Stimulated activated CD8-positive, alpha-beta memory T cell treated with anti-CD3 and anti-CD28 coated beads, Interleukin-2, amount 100 ng/mL, for 1 hour (primary cell): ENCODE measurements around the gene TMEM63C.

Experiments used
- DNase-seq, 2 donors: peaks; one replicate each; pipeline ENCODE4 v3.0.0-alpha.2; 2020; ENCODE audit warnings: low read depth in 2 of 2

TMEM63C gene

DNA sequence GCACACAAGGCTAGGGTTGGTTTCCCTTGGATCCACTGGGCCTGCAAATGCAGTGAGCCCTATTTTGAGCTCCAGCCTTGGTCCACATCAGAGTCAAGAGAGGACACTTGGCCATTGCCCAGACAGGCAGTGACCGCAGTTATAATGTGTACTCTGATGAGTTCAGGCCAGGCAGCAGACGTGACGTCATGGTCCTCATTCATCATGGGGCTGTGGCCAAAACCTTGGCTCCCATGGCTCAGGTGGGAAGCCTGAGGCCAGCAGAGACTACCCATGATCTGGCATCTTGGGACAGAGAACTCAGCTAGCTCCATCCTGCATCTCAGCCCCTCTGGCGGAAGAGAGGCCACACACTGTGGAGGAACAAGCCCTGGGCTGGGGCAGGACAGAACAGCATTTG lies 16.4 kb downstream of the TMEM63C start:
- DNase-seq: no peak

DNA sequence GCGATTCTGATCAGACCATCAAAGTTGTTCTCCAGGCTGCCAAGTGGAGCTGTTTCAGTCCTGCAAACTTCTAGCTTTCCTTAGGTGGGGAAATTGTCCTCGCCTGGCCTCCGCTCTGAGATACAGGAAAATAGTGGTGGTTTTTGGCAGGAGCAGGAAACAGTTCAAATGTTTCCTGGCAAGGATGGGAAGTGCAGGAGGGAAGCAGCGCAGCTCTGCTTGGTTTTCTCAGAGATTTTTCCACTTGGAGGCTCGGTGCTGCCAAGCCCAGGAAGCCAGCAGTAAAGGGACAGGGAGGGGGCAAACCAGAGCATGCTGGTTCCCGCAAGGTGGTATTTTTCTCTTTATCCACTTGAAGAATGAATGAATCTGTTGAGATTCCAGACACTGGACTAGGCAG lies 17.0 kb downstream of the TMEM63C start:
- no peak for DNase-seq

- DNase-seq: no peak
Observed at GRCh38 chr14:77199590-77199989, 18.0 kb downstream of the TMEM63C start.

DNA sequence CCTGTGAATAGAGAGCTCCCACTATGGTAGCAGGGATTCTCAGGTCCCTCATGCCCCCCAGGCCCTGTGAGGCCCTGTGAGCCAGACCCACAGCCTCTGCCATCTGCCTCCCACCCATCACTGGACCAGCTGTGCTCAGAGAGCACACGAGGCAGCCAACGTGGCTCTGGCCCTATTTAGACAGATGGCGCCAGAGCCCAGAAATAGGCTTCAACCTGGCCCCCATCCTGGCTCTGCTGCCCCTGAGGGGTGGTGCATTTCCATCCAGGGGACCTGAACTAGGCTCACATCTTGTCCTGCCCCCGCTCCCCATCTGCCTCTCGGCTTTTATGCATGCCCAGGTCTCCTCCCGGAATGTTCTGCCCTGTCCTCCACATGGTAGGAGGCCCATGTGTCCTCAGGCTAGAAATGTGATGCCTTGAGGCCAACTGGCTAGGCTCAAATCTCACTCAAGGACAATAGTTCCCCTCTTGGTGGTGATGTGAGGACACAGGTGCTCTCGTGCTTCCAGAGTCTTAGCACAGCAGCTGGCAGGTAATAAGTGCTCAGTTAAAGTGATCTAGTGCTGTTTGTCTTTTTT lies 18.9 kb downstream of the TMEM63C start:
- no peak for DNase-seq

DNA sequence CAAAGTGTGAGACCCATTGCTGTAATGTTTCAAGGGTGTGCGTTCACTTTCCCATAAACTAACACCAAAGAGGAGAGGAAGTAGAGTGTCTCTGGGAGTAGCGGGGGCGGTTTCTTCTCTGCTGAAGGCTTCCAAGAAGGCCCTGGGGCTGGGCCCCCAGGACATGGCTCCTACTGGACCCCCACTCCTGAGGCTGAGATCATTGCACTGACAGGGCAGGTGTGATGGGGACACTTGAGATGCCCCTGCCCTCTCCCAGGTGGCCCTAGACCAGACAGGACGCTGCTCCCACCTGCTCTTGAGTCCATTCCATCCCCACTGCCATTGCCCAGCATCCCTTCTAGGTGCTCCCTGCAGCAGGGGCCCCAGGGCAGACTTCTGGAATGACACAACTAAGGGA lies 20.1 kb downstream of the TMEM63C start:
- DNase-seq: no peak

- DNase-seq: no peak
Observed at GRCh38 chr14:77203611-77204458, 22.2 kb downstream of the TMEM63C start.

GRCh38 chr14:77204459-77204771 lies 22.8 kb downstream of the TMEM63C start:
- DNase-seq: no peak

DNA sequence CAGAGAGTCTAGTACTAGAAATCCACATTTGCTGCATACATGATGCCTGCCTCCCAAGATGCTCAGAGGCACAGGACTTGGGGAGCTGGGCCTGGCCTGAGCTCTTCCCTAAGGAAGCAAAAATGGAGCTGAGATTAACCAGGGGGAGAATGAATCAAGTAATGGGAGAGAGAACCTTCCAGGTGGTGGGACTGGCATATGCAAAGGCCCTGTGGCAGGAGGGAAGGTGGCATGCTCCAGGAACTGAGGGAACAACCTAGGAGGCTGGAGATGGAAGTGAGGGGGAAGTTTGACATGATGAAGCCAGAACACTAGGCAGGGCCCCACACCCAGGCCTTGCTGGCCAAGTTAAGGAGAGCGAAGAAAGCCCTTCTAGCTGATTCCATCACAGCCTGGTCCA lies 23.3 kb downstream of the TMEM63C start:
- DNase-seq: no peak

GRCh38 chr14:77205566-77205965 lies 24.0 kb downstream of the TMEM63C start:
- no peak for DNase-seq

DNA sequence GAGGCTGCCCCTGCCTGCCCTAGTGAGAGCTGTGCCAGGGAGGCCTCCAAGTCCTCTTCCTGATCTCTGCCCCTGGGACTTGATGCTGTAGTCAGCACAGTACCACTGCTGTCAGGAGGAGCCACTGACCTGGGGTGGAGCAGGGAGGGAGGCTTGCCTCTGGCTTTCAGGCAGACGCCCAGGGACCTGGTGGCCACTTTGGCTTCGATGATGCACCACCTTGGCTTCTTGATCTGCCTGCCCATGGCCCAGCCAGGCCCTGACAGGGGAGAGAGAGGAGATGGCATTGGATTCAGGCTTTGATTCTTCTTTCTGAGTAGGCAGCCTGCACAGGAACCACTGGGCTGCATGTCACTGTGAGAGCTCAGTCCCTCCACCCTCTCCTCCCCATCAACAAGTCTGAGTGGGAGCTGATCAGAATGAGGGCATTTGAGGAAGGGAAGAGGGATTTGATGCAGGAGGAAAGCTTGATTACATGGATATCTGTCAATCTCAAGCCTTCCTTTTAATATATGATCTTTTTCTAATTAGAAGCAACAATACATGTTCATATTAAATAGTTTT lies 24.7 kb downstream of the TMEM63C start:
- no peak for DNase-seq

DNA sequence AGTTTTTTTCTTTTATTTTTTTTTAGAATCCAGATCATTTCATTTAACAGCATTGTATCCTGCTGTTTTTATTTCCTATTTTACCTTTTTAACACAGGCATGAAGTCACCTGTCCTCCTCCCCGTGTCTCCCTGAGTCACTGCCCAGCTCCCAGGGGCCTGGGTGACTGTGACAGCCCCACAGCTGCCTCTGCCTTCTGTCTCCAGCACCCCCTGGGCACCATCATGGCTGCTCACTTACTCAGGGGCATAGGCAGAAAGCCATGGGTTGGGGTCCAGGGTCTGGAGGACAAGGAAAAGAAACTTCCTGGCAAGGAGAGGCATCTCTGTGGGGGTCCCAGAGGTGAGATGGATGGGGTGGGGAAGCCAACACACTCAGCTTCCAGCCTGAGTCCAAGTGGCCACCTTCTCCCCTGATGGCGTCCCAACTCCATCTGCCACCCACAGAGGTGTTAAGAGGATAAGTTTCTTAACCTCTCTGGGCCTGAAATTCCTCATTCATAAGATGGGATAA lies 25.3 kb downstream of the TMEM63C start:
- DNase-seq: no peak

- peak; percentile 13 to 25 for DNase-seq
Observed at GRCh38 chr14:77208291-77208978, 26.8 kb downstream of the TMEM63C start.

GRCh38 chr14:77208979-77209318 lies 27.4 kb downstream of the TMEM63C start:
- DNase-seq: no peak

- DNase-seq: no peak
Observed at GRCh38 chr14:77212097-77212870, 30.7 kb downstream of the TMEM63C start.

DNA sequence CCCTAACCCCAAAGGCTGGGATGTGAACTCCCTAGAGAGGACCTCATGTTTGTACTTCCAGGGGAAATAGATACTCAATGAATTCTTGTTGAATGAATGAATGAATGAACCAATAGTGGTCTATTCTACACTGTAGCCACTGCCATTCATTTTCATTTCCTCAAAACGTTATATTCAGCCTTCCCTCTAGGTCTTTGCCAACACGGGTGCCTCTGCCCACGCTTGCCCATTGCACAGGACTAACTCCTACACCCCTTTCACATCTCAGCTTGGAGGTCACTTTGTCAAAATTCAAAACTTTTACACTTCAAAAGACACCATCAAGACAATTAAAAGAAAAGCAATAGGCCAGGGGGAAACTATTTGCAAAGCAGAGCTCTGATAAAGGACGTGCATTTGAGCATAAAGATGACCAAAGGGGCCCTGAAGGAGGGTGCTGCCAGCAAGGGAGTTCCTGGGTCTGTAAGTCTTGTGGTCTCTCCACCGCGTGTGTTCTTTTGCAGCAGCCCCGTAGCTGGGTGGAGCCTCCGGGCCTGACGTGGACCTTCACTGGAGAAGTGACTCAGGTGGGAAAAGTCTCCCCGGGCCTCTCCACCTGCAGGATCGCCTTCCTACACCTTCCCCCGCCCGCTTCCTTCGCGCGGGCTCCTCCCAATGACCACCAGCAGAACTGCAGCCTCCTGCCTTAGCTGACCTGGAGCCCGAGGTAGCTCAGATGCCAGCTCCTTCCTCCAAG lies 31.5 kb downstream of the TMEM63C start:
- no peak for DNase-seq

- DNase-seq: no peak
Observed at GRCh38 chr14:77213679-77214016, 32.0 kb downstream of the TMEM63C start.

DNA sequence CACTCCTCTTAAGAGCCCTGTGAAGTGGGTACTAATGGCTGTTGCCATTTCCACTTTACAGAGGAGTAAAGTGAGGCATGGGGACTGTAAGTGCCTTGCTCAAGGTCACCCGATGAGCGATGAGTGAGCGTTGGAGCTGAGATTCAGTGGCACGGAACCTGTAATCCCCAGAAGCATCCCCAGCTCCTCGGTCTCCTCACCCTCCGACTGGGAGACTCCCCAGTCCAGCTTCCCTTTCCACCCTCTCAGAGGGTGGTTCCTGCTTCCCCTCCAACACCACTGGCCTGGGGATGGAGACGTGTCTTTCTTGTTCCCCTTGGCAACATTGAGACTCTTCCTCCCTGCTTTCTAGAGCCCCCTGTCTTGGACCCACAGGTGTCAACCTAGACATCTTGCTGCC lies 32.6 kb downstream of the TMEM63C start:
- no peak for DNase-seq

- no peak for DNase-seq
Observed at GRCh38 chr14:77217551-77217950, 36.0 kb downstream of the TMEM63C start.

DNA sequence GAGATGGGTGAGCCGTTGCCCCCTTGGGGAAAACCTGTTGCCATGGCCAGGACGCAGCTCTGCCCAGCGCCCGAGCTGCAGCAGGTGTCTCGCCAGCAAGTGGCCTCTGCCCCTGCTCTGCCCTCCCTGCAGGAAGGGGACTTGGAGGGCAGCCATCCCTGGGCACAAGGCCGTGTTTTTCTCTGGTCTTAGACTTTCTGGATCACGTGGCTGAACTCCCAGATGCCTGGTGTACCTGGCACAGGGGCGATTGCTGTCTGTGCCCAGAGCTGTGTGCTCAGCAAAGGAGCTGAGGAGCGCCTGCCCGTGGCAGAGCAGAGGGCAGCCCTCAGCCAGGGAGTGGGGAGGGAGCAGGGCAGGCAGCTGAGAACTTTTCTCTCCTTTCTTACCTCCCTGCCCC lies 38.0 kb downstream of the TMEM63C start:
- no peak for DNase-seq

DNA sequence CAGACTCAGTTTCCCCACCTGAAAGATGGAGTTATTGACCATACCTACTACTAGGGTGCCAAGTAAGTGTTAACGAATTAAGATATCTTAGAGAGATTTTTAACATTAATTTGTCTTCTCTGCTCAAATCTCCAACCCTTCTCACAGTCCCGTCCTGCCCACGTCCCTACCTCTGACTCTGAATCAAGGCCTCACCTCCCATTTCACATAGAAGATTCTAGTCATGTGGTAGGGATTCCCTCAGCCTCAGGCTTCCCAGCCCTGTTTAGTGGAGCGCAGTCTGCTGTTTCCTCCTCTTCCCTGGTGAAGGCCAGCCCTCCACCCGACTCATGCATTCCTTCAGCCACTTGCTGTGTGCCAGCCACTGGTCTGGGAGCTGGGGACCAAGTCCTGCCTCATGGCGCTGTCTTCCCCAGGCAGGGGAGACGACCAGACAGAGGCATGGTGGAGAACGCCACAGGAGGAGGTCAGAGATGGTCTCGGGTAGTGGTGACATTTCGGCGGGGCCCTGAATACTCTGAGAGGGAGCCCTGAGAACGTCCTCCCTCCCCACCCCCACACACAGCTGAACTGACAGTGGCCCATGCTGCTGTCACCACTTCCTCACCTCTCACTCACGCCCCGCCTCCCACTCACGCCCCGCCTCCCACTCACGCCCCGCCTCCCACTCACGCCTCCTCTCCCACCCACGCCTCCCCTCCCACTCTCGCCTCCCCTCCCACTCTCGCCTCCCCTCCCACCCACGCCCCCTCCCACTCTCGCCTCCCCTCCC lies 38.8 kb downstream of the TMEM63C start:
- DNase-seq: no peak
